ENCODE data around the gene FBXO40.

The FBXO40 gene

DNA sequence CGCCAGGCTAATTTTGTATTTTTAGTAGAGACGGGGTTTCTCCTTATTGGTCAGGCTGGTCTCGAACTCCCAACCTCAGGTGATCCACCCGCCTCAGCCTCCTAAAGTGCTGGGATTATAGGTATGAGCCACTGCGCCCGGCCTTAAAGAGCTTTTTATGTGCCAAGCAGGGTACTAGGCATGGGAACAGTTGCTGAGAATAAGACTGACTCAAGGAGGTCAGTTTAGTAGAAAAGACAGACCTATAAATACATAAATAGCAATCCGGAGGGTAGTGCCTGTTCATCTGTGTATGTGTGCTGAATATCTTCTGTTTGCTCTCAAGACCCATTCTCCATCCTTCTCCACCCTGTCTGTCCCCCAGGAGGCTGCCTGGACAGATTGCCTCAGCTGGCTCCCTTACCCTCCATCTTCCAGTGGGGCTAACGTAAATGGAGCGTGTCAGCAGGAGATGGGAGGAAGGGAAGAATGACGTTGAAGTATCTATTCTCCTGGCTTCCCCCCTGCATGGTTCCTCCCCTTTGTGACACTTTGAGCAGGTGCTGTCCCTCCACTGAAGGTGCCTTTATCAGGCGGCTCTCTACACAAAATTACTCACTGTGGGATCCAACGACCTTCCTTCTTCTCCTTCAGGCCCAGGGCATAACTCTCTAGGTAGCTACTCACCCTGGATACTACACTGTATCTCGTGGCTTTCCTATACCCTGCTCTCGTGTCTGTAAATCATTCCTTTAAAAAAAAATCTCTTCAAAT is 31.1 kb downstream of the FBXO40 start:
- H3K27ac ChIP-seq (ENCODE audit: low read depth, low read length, poor library complexity, severe bottlenecking), result no peak overlapping the region
- H3K4me2 ChIP-seq (ENCODE audit: low read length), result no peak overlapping the region
- H3K36me3 ChIP-seq (ENCODE audit: insufficient read depth, low read length), result peaks cover 11% of the 10 kb centered on the region
- TF ChIP-seq, protein P1, sequence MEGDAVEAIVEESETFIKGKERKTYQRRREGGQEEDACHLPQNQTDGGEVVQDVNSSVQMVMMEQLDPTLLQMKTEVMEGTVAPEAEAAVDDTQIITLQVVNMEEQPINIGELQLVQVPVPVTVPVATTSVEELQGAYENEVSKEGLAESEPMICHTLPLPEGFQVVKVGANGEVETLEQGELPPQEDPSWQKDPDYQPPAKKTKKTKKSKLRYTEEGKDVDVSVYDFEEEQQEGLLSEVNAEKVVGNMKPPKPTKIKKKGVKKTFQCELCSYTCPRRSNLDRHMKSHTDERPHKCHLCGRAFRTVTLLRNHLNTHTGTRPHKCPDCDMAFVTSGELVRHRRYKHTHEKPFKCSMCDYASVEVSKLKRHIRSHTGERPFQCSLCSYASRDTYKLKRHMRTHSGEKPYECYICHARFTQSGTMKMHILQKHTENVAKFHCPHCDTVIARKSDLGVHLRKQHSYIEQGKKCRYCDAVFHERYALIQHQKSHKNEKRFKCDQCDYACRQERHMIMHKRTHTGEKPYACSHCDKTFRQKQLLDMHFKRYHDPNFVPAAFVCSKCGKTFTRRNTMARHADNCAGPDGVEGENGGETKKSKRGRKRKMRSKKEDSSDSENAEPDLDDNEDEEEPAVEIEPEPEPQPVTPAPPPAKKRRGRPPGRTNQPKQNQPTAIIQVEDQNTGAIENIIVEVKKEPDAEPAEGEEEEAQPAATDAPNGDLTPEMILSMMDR (IDR thresholded peaks at IDR 0.05; ENCODE audit: low read length), result no peak
- TF ChIP-seq EZH2 (IDR thresholded peaks at IDR 0.05; ENCODE audit: borderline replicate concordance, low read length), result no peak
- no peaks in the 10 kb centered on the region for H3K79me2 ChIP-seq (ENCODE audit: insufficient read depth, low read length)
- H3K9me3 ChIP-seq (ENCODE audit: low read length), result no peaks in the 10 kb centered on the region
- H3K27me3 ChIP-seq (ENCODE audit: insufficient read depth, low read length), result no peaks in the 10 kb centered on the region
- no peaks in the 10 kb centered on the region for H3K9me2 ChIP-seq (ENCODE audit: low read depth, low read length)
- H3F3A ChIP-seq (ENCODE audit: insufficient read depth, low read length), result no peaks in the 10 kb centered on the region
- no peak overlapping the region for H2AFZ ChIP-seq (ENCODE audit: low read length)
- no peaks in the 10 kb centered on the region for H3K4me1 ChIP-seq (ENCODE audit: insufficient read depth, low read length, severe bottlenecking)
- no peak overlapping the region for H3K4me3 ChIP-seq (ENCODE audit: low read depth, low read length, poor library complexity, severe bottlenecking)
- no peaks in the 10 kb centered on the region for H4K20me1 ChIP-seq (ENCODE audit: insufficient read depth, low read length)
- H3K9ac ChIP-seq (ENCODE audit: low read length), result no peak overlapping the region

DNA sequence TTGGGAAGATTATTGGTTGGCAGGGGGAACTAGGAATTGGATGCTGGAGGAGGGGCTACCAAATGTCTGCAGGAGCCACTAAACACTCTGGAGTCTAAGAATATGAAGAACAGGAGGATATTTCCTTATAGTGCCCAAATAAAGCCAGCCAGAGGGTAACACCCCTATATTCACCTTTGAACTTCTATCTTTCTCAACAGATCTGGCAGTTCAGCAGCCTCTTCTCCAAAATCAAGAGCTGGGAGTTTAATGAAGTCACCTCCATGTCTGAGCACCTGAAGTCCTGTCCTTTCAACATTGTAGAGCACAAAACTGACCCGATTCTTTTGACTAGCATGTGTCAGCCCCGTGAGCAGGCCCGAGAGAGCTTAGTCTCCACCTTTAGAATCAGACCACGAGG is 33.3 kb downstream of the FBXO40 start:
- no peaks in the 10 kb centered on the region for H4K20me1 ChIP-seq (ENCODE audit: insufficient read depth, low read length)
- no peak overlapping the region for H3K27ac ChIP-seq (ENCODE audit: low read depth, low read length, poor library complexity, severe bottlenecking)
- H3F3A ChIP-seq (ENCODE audit: insufficient read depth, low read length), result no peaks in the 10 kb centered on the region
- H3K9me3 ChIP-seq (ENCODE audit: low read length), result no peaks in the 10 kb centered on the region
- no peaks in the 10 kb centered on the region for H3K27me3 ChIP-seq (ENCODE audit: insufficient read depth, low read length)
- no peaks in the 10 kb centered on the region for H3K9me2 ChIP-seq (ENCODE audit: low read depth, low read length)
- H3K9ac ChIP-seq (ENCODE audit: low read length), result no peak overlapping the region
- no peak for TF ChIP-seq EZH2 (IDR thresholded peaks at IDR 0.05; ENCODE audit: borderline replicate concordance, low read length)
- TF ChIP-seq, protein P1 (IDR thresholded peaks at IDR 0.05; ENCODE audit: low read length), result no peak
- no peak overlapping the region for H2AFZ ChIP-seq (ENCODE audit: low read length)
- H3K4me1 ChIP-seq (ENCODE audit: insufficient read depth, low read length, severe bottlenecking), result no peaks in the 10 kb centered on the region
- no peak overlapping the region for H3K4me2 ChIP-seq (ENCODE audit: low read length)
- H3K36me3 ChIP-seq (ENCODE audit: insufficient read depth, low read length), result peaks cover 32% of the 10 kb centered on the region
- no peaks in the 10 kb centered on the region for H3K79me2 ChIP-seq (ENCODE audit: insufficient read depth, low read length)
- no peak overlapping the region for H3K4me3 ChIP-seq (ENCODE audit: low read depth, low read length, poor library complexity, severe bottlenecking)

DNA sequence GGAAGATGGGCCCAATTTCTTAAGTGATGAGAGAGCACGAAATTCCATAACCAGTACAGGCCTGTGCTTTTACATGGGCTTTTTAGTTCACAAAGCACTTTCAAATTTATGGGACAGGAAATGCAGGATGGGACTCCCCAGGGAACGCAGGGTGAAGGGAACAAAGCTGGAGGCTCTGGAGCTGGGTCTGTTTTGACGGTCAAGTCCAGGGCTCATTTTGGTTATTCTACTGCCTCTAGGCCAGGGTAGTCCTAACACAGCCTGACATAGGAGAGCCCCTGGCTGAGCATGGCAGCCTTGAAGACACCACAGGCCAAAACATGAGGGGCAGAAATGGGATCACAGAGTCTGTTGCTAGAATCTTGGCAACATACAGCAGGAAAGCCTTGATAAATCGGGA is 34.0 kb downstream of the FBXO40 start:
- Histone ChIP-seq H3K27me3 (ENCODE audit: insufficient read depth, low read length) (no peaks in the 10 kb centered on the region), H3F3A (ENCODE audit: insufficient read depth, low read length) (no peaks in the 10 kb centered on the region), H3K9me3 (ENCODE audit: low read length) (no peaks in the 10 kb centered on the region), H3K4me1 (ENCODE audit: insufficient read depth, low read length, severe bottlenecking) (no peaks in the 10 kb centered on the region), H3K4me2 (ENCODE audit: low read length) (no peak overlapping the region), H3K27ac (ENCODE audit: low read depth, low read length, poor library complexity, severe bottlenecking) (no peak overlapping the region), H4K20me1 (ENCODE audit: insufficient read depth, low read length) (no peaks in the 10 kb centered on the region), H3K9ac (ENCODE audit: low read length) (no peak overlapping the region), H3K79me2 (ENCODE audit: insufficient read depth, low read length) (no peaks in the 10 kb centered on the region), H3K4me3 (ENCODE audit: low read depth, low read length, poor library complexity, severe bottlenecking) (no peak overlapping the region), H2AFZ (ENCODE audit: low read length) (no peak overlapping the region), H3K9me2 (ENCODE audit: low read depth, low read length) (no peaks in the 10 kb centered on the region), H3K36me3 (ENCODE audit: insufficient read depth, low read length) (peaks cover 39% of the 10 kb centered on the region)
- TF ChIP-seq EZH2 (IDR thresholded peaks at IDR 0.05; ENCODE audit: borderline replicate concordance, low read length), result no peak
- TF ChIP-seq, protein P1 (IDR thresholded peaks at IDR 0.05; ENCODE audit: low read length), result no peak

Measured in OCI-LY1 (cell line).